Epithelial cell of proximal tubule (primary cell): ENCODE results near the gene ALS2. TPM values are rescaled to one million over a fixed set of nuclear protein-coding genes. Genes with fewer than 3 reads are reported as not detected.

Experiments used
- DNase-seq: peaks from one replicate; pipeline ENCODE4 v3.0.0-alpha.2; 2011; ENCODE audit warnings: low read depth
- H3K4me3 ChIP-seq: 2 replicates; pipeline ENCODE4 v1.5.1; 2011; ENCODE audit warnings: low read depth, mild to moderate bottlenecking, low read length
- CTCF ChIP-seq: conservative IDR thresholded peaks from 2 replicates; pipeline ENCODE4 v1.5.1; 2012; ENCODE audit warnings: low read depth, mild to moderate bottlenecking, low read length
- total RNA-seq: library from RNA; depleted of rRNA; stranded (reverse); fragments of >200 nt; gene quantifications from 2 replicates; pipeline ENCODE4 v1.2.3, GENCODE V29; 2015

Gene ALS2
- total RNA-seq, 1 donor from 2014 or later, result 15.6 TPM

- H3K4me3 ChIP-seq, result no peak overlapping the region
- TF ChIP-seq CTCF, result no peak
- no peak for DNase-seq
Measured at GRCh38 chr2:201669865-201670264, 110.9 kb downstream of the ALS2 start.

- H3K4me3 ChIP-seq, result no peak overlapping the region
- no peak for TF ChIP-seq CTCF
- DNase-seq, result no peak
Measured at GRCh38 chr2:201668402-201668910, 112.3 kb downstream of the ALS2 start.

- H3K4me3 ChIP-seq, result no peak overlapping the region
- no peak for TF ChIP-seq CTCF
- no peak for DNase-seq
Measured at GRCh38 chr2:201664334-201664733, 116.4 kb downstream of the ALS2 start.

- no peak for DNase-seq
- no peak overlapping the region for H3K4me3 ChIP-seq
- no peak for TF ChIP-seq CTCF
Measured at GRCh38 chr2:201661366-201661765, 119.4 kb downstream of the ALS2 start.

- DNase-seq, result no peak
Measured at GRCh38 chr2:201660293-201660895, 120.3 kb downstream of the ALS2 start.

GRCh38 chr2:201656740-201657139 is 124.0 kb downstream of the ALS2 start:
- TF ChIP-seq CTCF, result no peak
- no peak for DNase-seq
- no peak overlapping the region for H3K4me3 ChIP-seq

More at GRCh38 chr2:201660293-201660895, 120.3 kb downstream of the ALS2 start:
- no peak for TF ChIP-seq CTCF
- H3K4me3 ChIP-seq, result no peak overlapping the region

- H3K4me3 ChIP-seq, result no peak overlapping the region
- no peak for TF ChIP-seq CTCF
- DNase-seq, result no peak
Measured at GRCh38 chr2:201656102-201656501, 124.6 kb downstream of the ALS2 start.
